ENCODE results near the gene SLX4IP. TPM values are rescaled to one million over a fixed set of nuclear protein-coding genes. Genes with fewer than 3 reads are reported as not detected.
"Not testable (repeated sequence)": the region's sequence is repeated elsewhere in the genome, so short reads cannot be mapped to it uniquely, and the experiment has no call there.

The SLX4IP gene
- total and polyA plus RNA-seq, 12 donors, result 2.8 to 8.2 (median 4.8) TPM

DNA sequence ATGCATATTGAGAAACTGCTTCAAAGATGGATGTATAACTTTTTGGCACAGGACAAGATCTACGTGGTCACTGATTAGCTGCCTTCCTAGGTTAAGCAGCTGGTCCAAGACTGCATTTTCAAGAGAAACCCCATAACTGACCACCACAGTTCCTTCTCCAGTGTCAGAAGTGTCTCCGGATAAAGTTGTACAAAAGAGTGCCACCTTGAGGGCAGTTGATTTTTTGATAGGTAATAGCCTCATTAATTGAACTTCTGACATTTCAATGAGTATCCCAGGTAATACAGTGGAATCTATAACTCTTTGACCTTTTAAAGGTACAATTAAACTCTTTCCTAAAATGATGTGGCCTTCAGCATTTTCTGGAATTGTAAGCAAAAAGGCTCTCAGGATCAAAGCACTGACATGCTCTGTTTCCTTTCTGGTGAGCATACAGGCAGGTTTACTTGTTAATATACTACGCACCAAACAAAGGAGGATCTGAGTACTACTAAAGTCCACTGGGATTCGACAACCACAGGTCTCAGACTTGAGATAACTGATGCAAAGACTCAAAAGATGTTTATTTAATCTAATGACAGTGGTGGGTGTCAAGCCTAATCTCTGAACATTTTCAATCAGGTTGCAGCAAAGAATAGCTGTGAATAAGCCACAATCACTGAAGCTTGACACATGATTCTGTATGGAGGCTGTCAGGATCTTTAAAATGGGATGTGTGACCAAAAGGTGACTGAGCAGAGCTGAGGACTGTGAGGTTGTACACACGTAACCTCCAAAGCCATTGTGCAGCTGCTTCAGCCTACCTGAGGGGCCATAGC, 22.3 kb upstream of the SLX4IP start:
- intact Hi-C loops (cut with DNase I), result no loop called here
- H3K4me1 ChIP-seq (replicated peaks in 1 of 2), result peaks cover 0 to 12% of the 10 kb centered on the region in 2 donors
- H3K9me3 ChIP-seq (replicated peaks in 1 of 3), result no peaks in the 10 kb centered on the region
- no peak for DNase-seq
- H3K4me3 ChIP-seq, result no peak overlapping the region
- no peak overlapping the region for H3K27ac ChIP-seq
- 79 to 87% (median 86%) methylated on average over 4 to 5 of the region's 5 CpGs for WGBS, 4 donors
- H3K36me3 ChIP-seq (replicated peaks in 1 of 2), result peaks cover 0 to 11% of the 10 kb centered on the region in 2 donors
- no peak for TF ChIP-seq POLR2A (IDR thresholded peaks at IDR 0.05)
- TF ChIP-seq, protein P1, sequence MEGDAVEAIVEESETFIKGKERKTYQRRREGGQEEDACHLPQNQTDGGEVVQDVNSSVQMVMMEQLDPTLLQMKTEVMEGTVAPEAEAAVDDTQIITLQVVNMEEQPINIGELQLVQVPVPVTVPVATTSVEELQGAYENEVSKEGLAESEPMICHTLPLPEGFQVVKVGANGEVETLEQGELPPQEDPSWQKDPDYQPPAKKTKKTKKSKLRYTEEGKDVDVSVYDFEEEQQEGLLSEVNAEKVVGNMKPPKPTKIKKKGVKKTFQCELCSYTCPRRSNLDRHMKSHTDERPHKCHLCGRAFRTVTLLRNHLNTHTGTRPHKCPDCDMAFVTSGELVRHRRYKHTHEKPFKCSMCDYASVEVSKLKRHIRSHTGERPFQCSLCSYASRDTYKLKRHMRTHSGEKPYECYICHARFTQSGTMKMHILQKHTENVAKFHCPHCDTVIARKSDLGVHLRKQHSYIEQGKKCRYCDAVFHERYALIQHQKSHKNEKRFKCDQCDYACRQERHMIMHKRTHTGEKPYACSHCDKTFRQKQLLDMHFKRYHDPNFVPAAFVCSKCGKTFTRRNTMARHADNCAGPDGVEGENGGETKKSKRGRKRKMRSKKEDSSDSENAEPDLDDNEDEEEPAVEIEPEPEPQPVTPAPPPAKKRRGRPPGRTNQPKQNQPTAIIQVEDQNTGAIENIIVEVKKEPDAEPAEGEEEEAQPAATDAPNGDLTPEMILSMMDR (IDR thresholded peaks at IDR 0.05), result no peak
- H3K27me3 ChIP-seq, result no peaks in the 10 kb centered on the region

DNA sequence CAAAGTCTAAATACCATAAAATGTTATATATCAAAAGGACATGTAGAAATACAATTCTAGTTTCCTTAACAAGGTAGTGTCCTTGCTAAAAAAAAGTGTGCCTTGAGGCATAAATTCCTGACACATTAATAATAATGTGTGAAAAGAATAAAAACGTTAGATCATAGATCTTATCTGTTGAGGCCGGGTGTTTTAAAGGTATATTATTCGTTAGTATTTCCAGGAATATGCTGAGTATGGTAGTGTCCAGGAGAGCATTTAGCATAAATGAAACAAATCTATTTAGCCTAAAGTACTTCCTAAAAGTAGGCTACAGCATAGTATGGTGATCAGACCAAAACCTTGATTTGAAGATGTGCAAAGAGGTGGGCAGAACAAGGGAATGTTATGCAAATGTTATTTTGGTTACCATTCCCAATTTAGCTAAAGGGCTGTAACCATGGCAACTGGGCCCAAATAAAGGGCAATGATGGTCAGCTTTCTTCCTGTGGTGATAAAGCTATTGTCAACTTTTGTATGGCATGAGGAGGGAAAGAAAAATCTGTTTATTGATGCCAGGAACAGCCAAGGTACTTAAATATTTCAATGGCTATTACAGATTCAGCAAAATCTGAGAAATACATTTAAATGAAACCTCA, 20.0 kb upstream of the SLX4IP start:
- H3K36me3 ChIP-seq (replicated peaks in 1 of 2), result peaks cover 0 to 11% of the 10 kb centered on the region in 2 donors
- no peak for TF ChIP-seq POLR2A (IDR thresholded peaks at IDR 0.05)
- TF ChIP-seq, protein P1 (IDR thresholded peaks at IDR 0.05), result no peak
- intact Hi-C loops (cut with DNase I), result no loop called here
- no peak overlapping the region for H3K27ac ChIP-seq
- 51 to 60% (median 56%) methylated on average over 3 of the region's 3 CpGs for WGBS, 4 donors
- DNase-seq, result no peak
- peaks cover 0 to 17% of the 10 kb centered on the region in 2 donors for H3K4me1 ChIP-seq (replicated peaks in 1 of 2)
- H3K4me3 ChIP-seq, result no peak overlapping the region
- H3K9me3 ChIP-seq (replicated peaks in 1 of 3), result no peaks in the 10 kb centered on the region
- H3K27me3 ChIP-seq, result no peaks in the 10 kb centered on the region

GRCh38 chr20:10417218-10417617, 17.9 kb upstream of the SLX4IP start:
- H3K27me3 ChIP-seq; DNase-seq; H3K9me3 ChIP-seq (replicated peaks in 1 of 3); H3K27ac ChIP-seq; H3K4me3 ChIP-seq; intact Hi-C loops (cut with DNase I): not testable (repeated sequence)
- H3K36me3 ChIP-seq (replicated peaks in 1 of 2), result peaks cover 0 to 11% of the 10 kb centered on the region in 2 donors
- H3K4me1 ChIP-seq (replicated peaks in 1 of 2), result peaks cover 0 to 17% of the 10 kb centered on the region in 2 donors
- 83 to 99% (median 98%) methylated on average over 2 of the region's 2 CpGs for WGBS, 4 donors

DNA sequence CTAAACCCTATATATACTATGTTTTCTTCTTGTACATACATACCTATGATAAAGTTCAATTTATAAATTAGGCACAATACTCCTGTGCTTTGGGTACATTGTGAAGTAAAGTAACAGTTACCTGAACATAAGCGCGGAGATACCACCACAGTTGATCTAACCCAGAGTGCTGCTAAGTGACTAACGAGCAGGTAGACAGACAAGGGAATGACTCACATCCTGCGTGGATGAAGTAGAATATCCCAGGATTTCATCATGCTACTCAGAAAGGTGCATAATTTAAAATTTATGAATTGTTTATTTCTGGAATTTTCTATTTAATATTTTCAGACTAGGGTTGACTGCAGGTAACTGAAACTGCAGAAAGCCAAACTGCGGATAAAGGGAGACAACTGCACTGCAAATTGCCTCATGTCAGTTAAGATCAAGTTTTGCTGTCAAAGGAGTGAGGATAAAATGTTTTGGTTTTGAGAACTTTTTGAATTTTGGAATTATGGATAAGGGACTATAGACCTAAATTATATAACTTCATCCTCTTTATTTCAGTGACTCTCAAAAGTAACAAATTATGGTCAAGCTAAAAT, 15.5 kb upstream of the SLX4IP start:
- Histone ChIP-seq H3K36me3 (replicated peaks in 1 of 2) (no peaks in the 10 kb centered on the region), H3K27me3 (no peaks in the 10 kb centered on the region), H3K4me3 (no peak overlapping the region), H3K27ac (no peak overlapping the region), H3K9me3 (replicated peaks in 1 of 3) (no peaks in the 10 kb centered on the region), H3K4me1 (replicated peaks in 1 of 2) (peaks cover 0 to 17% of the 10 kb centered on the region in 2 donors)
- no peak for TF ChIP-seq POLR2A (IDR thresholded peaks at IDR 0.05)
- TF ChIP-seq, protein P1 (IDR thresholded peaks at IDR 0.05), result no peak
- 87 to 90% (median 88%) methylated on average over 5 of the region's 5 CpGs for WGBS, 4 donors
- no peak for DNase-seq
- intact Hi-C loops (cut with DNase I), result loop anchor here in 1 of 2 donors (10.0 kb wide), 2 partner anchors 305 to 445 kb away; no protein-coding TSS in a partner anchor

Measured in adrenal gland (tissue), 12 donors.